Motor neuron (in vitro differentiated cells): ENCODE data around the gene DPAGT1. TPM values are rescaled to one million over a fixed set of nuclear protein-coding genes. Genes with fewer than 3 reads are reported as not detected.

ENCODE experiments used
- ATAC-seq, 8 experiments: fragments of 200-7000 bp; cut with Tn5 transposase; replicated peaks in 6 of 8; 2 replicates each; pipeline ENCODE4 v1.8.0; 2021; ENCODE audit warnings: mild to moderate bottlenecking in 8 of 8, moderate library complexity in 8 of 8
- H3K27ac ChIP-seq, 2 donors: fragments of 250-450 bp; sonication (Bioruptor Pico); 2 replicates each; pipeline ENCODE4 v1.9.0; 2021; ENCODE audit warnings: antibody characterized with exemption in 2 of 2, mild to moderate bottlenecking in 2 of 2, moderate library complexity in 1 of 2
- H3K4me1 ChIP-seq, 2 donors: fragments of 250-450 bp; sonication (Bioruptor Pico); replicated peaks in 1 of 2; 2 replicates each; pipeline ENCODE4 v1.6.1; 2021; ENCODE audit warnings: antibody characterized with exemption in 2 of 2, mild to moderate bottlenecking in 2 of 2, moderate library complexity in 1 of 2
- H3K4me3 ChIP-seq, 5 donors: fragments of 250-450 bp; sonication (Bioruptor Pico); 2 replicates each; pipeline ENCODE4 v1.9.0; 2021; ENCODE audit warnings: antibody characterized with exemption in 5 of 5, mild to moderate bottlenecking in 5 of 5, moderate library complexity in 4 of 5
- WGBS, 10 experiments: fragments of 450-650 bp; shearing (Covaris generic); methylation state at CpG; one replicate each; pipeline ENCODE4 v1.0.0; 2022; 5-methylcytosine and 5-hydroxymethylcytosine counted together
- in situ Hi-C, 9 experiments: fragments of 400-800 bp; cut with MboI; loops; one replicate each; pipeline ENCODE4 v1.15.0; 2021; ENCODE audit warnings: low sequenced_read_pairs in 9 of 9, low pct_unique_long_range_greater_than_20kb in 2 of 9; ENCODE audit not compliant: unreplicated experiment in 9 of 9
- total RNA-seq, 8 experiments: library from RNA; unstranded; fragments of 300-600 nt; gene quantifications; 2 replicates each; pipeline versions ENCODE4 v1.2.3 to v1.2.4, GENCODE V29; 2022

The DPAGT1 gene
- total RNA-seq, 8 experiments from 2014 or later, result 22.1 to 58.9 (median 36.5) TPM

- Histone ChIP-seq H3K4me1 (peaks cover 4 to 6% of the 10 kb centered on the region in 2 donors), H3K4me3 (no peak overlapping the region), H3K27ac (no peak overlapping the region)
- no peak for ATAC-seq
- in situ Hi-C loops, result no loop called here
- WGBS, 10 experiments, result 87 to 100% (median 94%) methylated on average over 1 to 5 of the region's 6 CpGs; no CpG with 5 or more reads in 1 of the 10 experiments
Measured at GRCh38 chr11:119125821-119126220, 24.2 kb upstream of the DPAGT1 start.

- Histone ChIP-seq H3K27ac (peak overlapping the region; percentile 52 to 80), H3K4me1 (peaks cover 10 to 14% of the 10 kb centered on the region in 2 donors), H3K4me3 (peak overlapping the region; percentile 60 to 93 (median 71))
- WGBS, 10 experiments, result 0 to 1% (median 0%) methylated on average over 1 to 16 of the region's 20 CpGs; no CpG with 5 or more reads in 3 of the 10 experiments
- no peak for ATAC-seq
- in situ Hi-C loops, result loop anchor here in 1 of 9 experiments (25.0 kb wide), 1 partner anchor 216 kb away; the partner anchor contains the start of genes C1QTNF5, MFRP and RNF26
Measured at GRCh38 chr11:119121811-119122124, 20.1 kb upstream of the DPAGT1 start.

GRCh38 chr11:119121008-119121810, 19.6 kb upstream of the DPAGT1 start, which contains the start of gene HINFP:
HINFP (plus strand) TSS chr11:119121580; CDS start chr11:119126945, 5,365 bp downstream.
- peak; percentile 92 to 96 (median 95) for ATAC-seq
- 0 to 8% (median 0%) methylated on average over 2 to 19 of the region's 54 CpGs; no CpG with 5 or more reads in 3 of the 10 experiments for WGBS, 10 experiments
- Histone ChIP-seq H3K27ac (peak within 1 kb of the TSS; percentile 71 to 80), H3K4me3 (peak within 1 kb of the TSS; percentile 60 to 93 (median 71)), H3K4me1 (peaks cover 10 to 14% of the 10 kb centered on the region in 2 donors)
- in situ Hi-C loops, result loop anchor here in 1 of 9 experiments (25.0 kb wide), 1 partner anchor 216 kb away; the partner anchor contains the start of genes C1QTNF5, MFRP and RNF26

- in situ Hi-C loops, result loop anchor here in 1 of 9 experiments (25.0 kb wide), 1 partner anchor 217 kb away; the partner anchor contains the start of genes C1QTNF5, MFRP and RNF26
- Histone ChIP-seq H3K4me1 (peaks cover 10 to 14% of the 10 kb centered on the region in 2 donors), H3K4me3 (peak overlapping the region; percentile 28 to 40 (median 39)), H3K27ac (peak overlapping the region; percentile 71 to 75)
- peak; percentile 1 to 9 (median 5) for ATAC-seq
- 0 to 46% (median 9%) methylated on average over 1 to 5 of the region's 5 CpGs for WGBS, 10 experiments
Measured at GRCh38 chr11:119120639-119121007, 19.0 kb upstream of the DPAGT1 start.

GRCh38 chr11:119118946-119119345, 17.3 kb upstream of the DPAGT1 start:
- WGBS, 10 experiments, result 11 to 100% (median 89%) methylated on average over 1 of the region's 1 CpG; no CpG with 5 or more reads in 1 of the 10 experiments
- in situ Hi-C loops, result loop anchor here in 1 of 9 experiments (25.0 kb wide), 1 partner anchor 218 kb away; the partner anchor contains the start of genes C1QTNF5, MFRP and RNF26
- H3K27ac ChIP-seq, result no peak overlapping the region
- H3K4me3 ChIP-seq, result no peak overlapping the region
- peaks cover 10 to 14% of the 10 kb centered on the region in 2 donors for H3K4me1 ChIP-seq
- no peak for ATAC-seq

- no peak for ATAC-seq
- Histone ChIP-seq H3K27ac (no peak overlapping the region), H3K4me1 (peaks cover 10 to 14% of the 10 kb centered on the region in 2 donors), H3K4me3 (no peak overlapping the region)
- in situ Hi-C loops, result loop anchor here in 1 of 9 experiments (25.0 kb wide), 1 partner anchor 219 kb away; the partner anchor contains the start of genes C1QTNF5, MFRP and RNF26
- WGBS, 10 experiments, result 91 to 100% (median 95%) methylated on average over 2 to 5 of the region's 5 CpGs; no CpG with 5 or more reads in 1 of the 10 experiments
Measured at GRCh38 chr11:119118227-119118626, 16.6 kb upstream of the DPAGT1 start.

GRCh38 chr11:119117004-119117706, 15.5 kb upstream of the DPAGT1 start:
- Histone ChIP-seq H3K4me1 (peaks cover 6 to 8% of the 10 kb centered on the region in 2 donors), H3K27ac (no peak overlapping the region), H3K4me3 (no peak overlapping the region)
- in situ Hi-C loops, result loop anchor here in 1 of 9 experiments (25.0 kb wide), 1 partner anchor 220 kb away; the partner anchor contains the start of genes C1QTNF5, MFRP and RNF26
- ATAC-seq, result no peak
- WGBS, 10 experiments, result 82 to 100% (median 100%) methylated on average over 1 to 3 of the region's 3 CpGs; no CpG with 5 or more reads in 4 of the 10 experiments

- WGBS, 10 experiments, result 0 to 100% methylated on average over 1 to 2 of the region's 5 CpGs; no CpG with 5 or more reads in 8 of the 10 experiments
- Histone ChIP-seq H3K4me1 (peaks cover 6 to 7% of the 10 kb centered on the region in 2 donors), H3K4me3 (no peak overlapping the region), H3K27ac (no peak overlapping the region)
- in situ Hi-C loops, result loop anchor here in 1 of 9 experiments (25.0 kb wide), 1 partner anchor 221 kb away; the partner anchor contains the start of genes C1QTNF5, MFRP and RNF26
- no peak for ATAC-seq
Measured at GRCh38 chr11:119116601-119117000, 14.9 kb upstream of the DPAGT1 start.

GRCh38 chr11:119116235-119116594, 14.6 kb upstream of the DPAGT1 start:
- WGBS, 10 experiments, result 93% methylated on average over 3 of the region's 10 CpGs; no CpG with 5 or more reads in 9 of the 10 experiments
- in situ Hi-C loops, result loop anchor here in 1 of 9 experiments (25.0 kb wide), 1 partner anchor 221 kb away; the partner anchor contains the start of genes C1QTNF5, MFRP and RNF26

GRCh38 chr11:119115484-119116234, 14.0 kb upstream of the DPAGT1 start:
- in situ Hi-C loops, result loop anchor here in 1 of 9 experiments (25.0 kb wide), 1 partner anchor 222 kb away; the partner anchor contains the start of genes C1QTNF5, MFRP and RNF26
- peaks cover 6% of the 10 kb centered on the region in 2 donors for H3K4me1 ChIP-seq
- ATAC-seq, result no peak
- WGBS, 10 experiments, result 70 to 90% (median 83%) methylated on average over 1 to 11 of the region's 24 CpGs; no CpG with 5 or more reads in 1 of the 10 experiments
- no peak overlapping the region for H3K4me3 ChIP-seq
- H3K27ac ChIP-seq, result no peak overlapping the region

More at GRCh38 chr11:119116235-119116594, 14.6 kb upstream of the DPAGT1 start:
- no peak for ATAC-seq
- Histone ChIP-seq H3K4me1 (peaks cover 6 to 7% of the 10 kb centered on the region in 2 donors), H3K27ac (no peak overlapping the region), H3K4me3 (no peak overlapping the region)

GRCh38 chr11:119114351-119114750, 12.7 kb upstream of the DPAGT1 start:
- in situ Hi-C loops, result loop anchor here in 1 of 9 experiments (25.0 kb wide), 1 partner anchor 223 kb away; the partner anchor contains the start of genes C1QTNF5, MFRP and RNF26
- ATAC-seq, result no peak
- 79 to 100% (median 90%) methylated on average over 1 to 4 of the region's 5 CpGs; no CpG with 5 or more reads in 2 of the 10 experiments for WGBS, 10 experiments
- Histone ChIP-seq H3K27ac (no peak overlapping the region), H3K4me1 (peaks cover 0 to under 1% of the 10 kb centered on the region in 2 donors), H3K4me3 (no peak overlapping the region)
